SIG-M5 (cell line): ENCODE data around the gene CDH18.

Source experiments
- DNase-seq: peaks from one replicate; lab custom pipeline; 2025; lab: John Stamatoyannopoulos, UW

Gene CDH18

GRCh38 chr5:19987612-19988361 lies at the start of gene CDH18:
TSS of gene CDH18 (minus strand) at chr5:19988200. CDS start at chr5:19838986, 149,214 bp downstream.
- DNase-seq = no peak

GRCh38 chr5:20034717-20035116 lies 46.7 kb upstream of the CDH18 start:
- DNase-seq = no peak

GRCh38 chr5:20033881-20034280 lies 45.9 kb upstream of the CDH18 start:
- DNase-seq = no peak

- DNase-seq = no peak
Observed at GRCh38 chr5:20032896-20033295, 44.9 kb upstream of the CDH18 start.

GRCh38 chr5:20030125-20030524 lies 42.1 kb upstream of the CDH18 start:
- no peak for DNase-seq

- no peak for DNase-seq
Observed at GRCh38 chr5:20029266-20029665, 41.3 kb upstream of the CDH18 start.

GRCh38 chr5:20028506-20028905 lies 40.5 kb upstream of the CDH18 start:
- no peak for DNase-seq

- DNase-seq = no peak
Observed at GRCh38 chr5:20023686-20024180, 35.7 kb upstream of the CDH18 start.

- DNase-seq = no peak
Observed at GRCh38 chr5:20020247-20020646, 32.2 kb upstream of the CDH18 start.

- DNase-seq = no peak
Observed at GRCh38 chr5:20017021-20017420, 29.0 kb upstream of the CDH18 start.

- no peak for DNase-seq
Observed at GRCh38 chr5:20000416-20000815, 12.4 kb upstream of the CDH18 start.

GRCh38 chr5:19988457-19988856 lies 457 bp upstream of the CDH18 start:
- DNase-seq = no peak

GRCh38 chr5:19986806-19987205 lies 1.2 kb downstream of the CDH18 start:
- DNase-seq = no peak

- DNase-seq = no peak
Observed at GRCh38 chr5:19986031-19986619, 1.9 kb downstream of the CDH18 start.

GRCh38 chr5:19978476-19978875 lies 9.5 kb downstream of the CDH18 start:
- DNase-seq = no peak

GRCh38 chr5:19977099-19977498 lies 10.9 kb downstream of the CDH18 start:
- DNase-seq = no peak

GRCh38 chr5:19975795-19976194 lies 12.2 kb downstream of the CDH18 start:
- DNase-seq = no peak

GRCh38 chr5:19960451-19960850 lies 27.5 kb downstream of the CDH18 start:
- no peak for DNase-seq

GRCh38 chr5:19959830-19960384 lies 28.1 kb downstream of the CDH18 start:
- DNase-seq = no peak

- DNase-seq = no peak
Observed at GRCh38 chr5:19950897-19951296, 37.1 kb downstream of the CDH18 start.

GRCh38 chr5:19940192-19940591 lies 47.8 kb downstream of the CDH18 start:
- DNase-seq = no peak

- no peak for DNase-seq
Observed at GRCh38 chr5:19930451-19930850, 57.5 kb downstream of the CDH18 start.
